GM21619 (cell line): ENCODE measurements around the gene ASB1.
A peak's percentile ranks its signal among the peaks of the same experiment; 100 is the strongest.
"Not testable (repeated sequence)": the region's sequence is repeated elsewhere in the genome, so short reads cannot be mapped to it uniquely, and the experiment has no call there.

Experiments
- ATAC-seq: cut with Tn5 transposase; IDR thresholded peaks from one replicate; pipeline ENCODE4 v1.9.1; 2021; ENCODE audit not compliant: unreplicated experiment

The ASB1 gene

GRCh38 chr2:238441262-238442114 is 14.8 kb downstream of the ASB1 start:
- ATAC-seq = no peak

- not testable (repeated sequence) for ATAC-seq
These were observed 15.5 kb downstream of the ASB1 start for GRCh38 chr2:238442257-238442656.

DNA sequence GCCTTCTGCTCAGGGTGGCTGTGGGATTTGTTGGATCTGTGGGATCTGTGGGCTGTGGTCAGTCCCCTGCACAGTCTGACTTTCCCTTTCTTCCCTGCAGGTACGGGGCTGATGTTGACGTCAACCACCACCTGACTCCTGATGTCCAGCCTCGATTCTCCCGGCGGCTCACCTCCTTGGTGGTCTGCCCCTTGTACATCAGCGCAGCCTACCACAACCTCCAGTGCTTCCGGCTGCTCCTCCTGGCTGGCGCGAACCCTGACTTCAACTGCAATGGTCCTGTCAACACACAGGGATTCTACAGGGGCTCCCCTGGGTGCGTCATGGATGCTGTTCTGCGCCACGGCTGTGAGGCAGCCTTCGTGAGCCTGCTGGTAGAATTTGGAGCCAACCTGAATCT is 17.5 kb downstream of the ASB1 start:
- ATAC-seq = no peak

GRCh38 chr2:238445409-238446190 is 18.9 kb downstream of the ASB1 start:
- no peak for ATAC-seq

- ATAC-seq = no peak
These were observed 19.6 kb downstream of the ASB1 start for GRCh38 chr2:238446371-238446770.

DNA sequence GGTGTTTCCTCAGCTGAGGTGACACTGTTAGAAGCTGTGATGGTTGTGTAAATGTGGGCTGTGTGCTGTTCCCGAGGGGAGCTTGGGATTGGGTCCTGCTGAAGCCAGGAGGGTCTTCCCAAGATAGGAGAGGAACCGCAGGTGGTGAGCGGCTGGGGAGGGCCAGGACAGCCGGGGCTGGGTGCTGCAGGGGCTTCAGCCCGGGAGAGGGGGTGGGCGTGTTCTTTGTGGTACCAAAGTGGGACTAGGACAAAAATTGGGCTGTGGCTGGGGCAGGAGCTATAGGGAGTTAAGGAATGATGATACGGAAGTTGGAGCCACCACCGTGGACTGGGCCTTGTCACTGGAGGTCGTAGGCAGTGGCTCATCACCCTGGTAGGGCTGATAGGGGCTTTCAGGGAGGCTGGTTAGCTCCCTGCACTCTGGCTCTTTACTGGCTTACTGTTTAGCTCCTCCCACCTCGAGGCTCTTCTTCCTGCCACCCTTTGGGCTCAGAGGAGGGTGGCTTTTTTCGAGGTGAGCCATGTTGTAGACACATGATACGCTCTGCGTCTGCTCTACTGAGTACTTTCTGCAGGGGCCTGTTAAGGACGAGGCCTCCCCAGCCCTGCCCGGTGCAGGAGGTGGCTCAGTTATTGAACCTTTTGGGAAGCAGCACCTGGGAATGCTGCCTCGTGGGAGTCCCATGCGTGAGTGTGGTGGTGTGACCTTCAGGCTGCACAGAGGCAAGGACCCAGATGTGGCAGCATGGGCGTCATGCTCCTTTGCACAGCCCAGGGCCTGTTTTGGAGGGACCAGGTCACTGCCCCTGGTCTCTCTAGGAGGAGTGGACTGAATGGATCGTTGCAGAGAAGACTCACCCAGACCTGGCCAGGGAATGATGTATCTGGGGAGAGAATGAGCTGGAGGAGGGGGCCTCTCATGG is 21.6 kb downstream of the ASB1 start:
- no peak for ATAC-seq

DNA sequence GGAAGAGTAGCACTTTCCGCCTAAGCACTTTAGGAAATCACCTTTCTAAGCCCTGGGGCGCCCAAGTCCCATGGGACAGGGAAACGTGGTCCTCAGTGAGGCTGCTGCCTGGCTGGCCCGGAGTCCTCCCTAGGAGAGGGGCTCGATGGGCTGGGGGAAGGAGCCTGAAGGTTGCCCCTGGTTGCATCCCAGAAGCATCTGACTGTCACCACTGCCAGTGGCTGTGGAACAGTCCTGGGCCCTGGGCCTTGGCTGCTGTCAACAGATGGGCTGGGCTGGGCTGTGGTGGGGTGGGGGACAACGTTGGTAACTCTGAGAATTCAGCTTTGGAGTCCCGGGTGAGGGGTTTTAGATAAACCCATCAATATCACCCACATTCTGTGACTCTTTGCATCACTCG is 22.5 kb downstream of the ASB1 start:
- ATAC-seq = no peak

DNA sequence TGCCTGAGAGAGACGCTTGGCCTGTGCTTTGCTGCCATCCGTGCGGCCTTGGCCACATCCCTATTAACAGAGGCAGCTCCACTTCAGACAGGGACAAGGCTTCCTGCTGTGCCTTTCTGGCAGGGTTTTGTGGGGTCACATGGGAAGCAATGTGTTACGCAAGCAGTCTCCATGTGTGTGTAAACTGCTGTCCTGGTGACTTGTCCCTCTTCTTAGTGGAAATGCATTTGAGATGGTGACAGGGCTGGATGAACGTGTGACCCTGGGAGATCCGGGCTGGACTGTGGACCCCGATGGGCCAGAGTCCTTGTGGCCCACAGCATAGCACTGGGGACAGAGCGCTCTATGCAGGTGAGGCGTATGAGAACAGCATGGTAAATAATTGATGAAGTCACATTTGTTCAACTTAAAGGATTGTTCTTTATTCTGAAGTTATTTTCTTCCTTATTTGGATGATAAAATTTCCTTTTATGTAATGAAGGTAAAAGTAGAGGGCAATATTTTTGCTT is 23.2 kb downstream of the ASB1 start:
- ATAC-seq = no peak

DNA sequence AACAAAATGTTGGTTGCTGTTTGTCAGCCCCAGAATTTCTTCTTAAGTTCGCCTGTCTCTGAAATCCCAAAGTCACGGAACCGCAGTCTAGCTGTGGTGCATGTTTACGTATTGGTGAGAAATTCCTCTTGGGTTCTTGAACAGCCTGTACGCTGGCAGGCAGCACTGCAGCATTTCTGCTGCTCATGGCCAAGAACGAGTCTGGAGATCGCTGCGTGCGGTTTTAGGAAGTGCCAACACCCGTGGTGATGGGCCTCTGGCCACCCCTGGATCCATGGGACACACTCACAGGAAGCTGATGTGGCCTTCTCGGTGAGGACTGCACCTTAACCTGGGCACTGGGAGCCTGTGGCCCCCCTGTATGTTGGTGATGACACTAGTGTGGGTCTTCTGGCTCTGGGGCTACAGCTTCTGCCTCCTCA is 23.7 kb downstream of the ASB1 start:
- no peak for ATAC-seq

DNA sequence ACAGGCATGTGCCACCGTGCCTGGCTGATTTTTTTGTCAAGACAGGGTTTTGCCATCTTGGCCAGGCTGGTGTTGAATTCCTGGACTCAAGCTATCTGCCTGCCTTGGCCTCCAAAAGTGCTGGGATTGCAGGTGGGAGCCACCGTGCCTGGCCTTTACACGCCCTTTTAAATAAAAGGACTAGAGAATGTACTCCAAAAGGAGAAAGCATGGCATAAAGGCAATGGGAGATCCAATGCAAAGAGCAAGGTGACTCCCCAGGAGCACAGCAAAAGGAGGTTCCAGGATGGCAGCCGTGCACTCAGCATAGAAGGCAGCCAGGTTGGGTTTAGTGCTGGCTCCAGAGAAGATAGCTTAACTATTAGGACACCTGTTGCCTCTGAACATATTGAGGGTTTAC is 27.1 kb downstream of the ASB1 start:
- no peak for ATAC-seq

- ATAC-seq = no peak
These were observed 29.7 kb downstream of the ASB1 start for GRCh38 chr2:238456449-238456848.

- ATAC-seq = no peak
These were observed 30.5 kb downstream of the ASB1 start for GRCh38 chr2:238456970-238457926.

- ATAC-seq = no peak
These were observed 31.2 kb downstream of the ASB1 start for GRCh38 chr2:238457927-238458324.

DNA sequence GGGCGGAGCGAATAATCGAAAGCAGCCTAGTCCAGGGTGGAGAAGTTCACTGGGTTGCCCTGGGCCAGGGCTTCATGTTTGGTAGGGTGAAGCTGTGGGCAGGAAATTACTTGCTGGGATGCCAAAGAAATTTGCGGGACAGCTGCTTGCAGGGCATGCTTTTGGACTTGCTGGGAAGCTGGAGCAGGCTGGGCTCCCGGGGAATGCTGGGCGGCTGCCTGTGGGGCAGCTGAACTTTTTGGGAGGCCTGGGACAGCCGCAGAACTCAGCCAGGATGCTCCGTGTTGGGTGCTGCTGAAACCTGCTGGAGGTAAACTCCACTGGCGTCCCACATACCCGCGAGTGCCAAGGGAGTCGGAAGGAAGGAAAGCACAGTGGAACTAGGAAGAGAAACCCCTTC is 31.9 kb downstream of the ASB1 start:
- ATAC-seq = no peak

DNA sequence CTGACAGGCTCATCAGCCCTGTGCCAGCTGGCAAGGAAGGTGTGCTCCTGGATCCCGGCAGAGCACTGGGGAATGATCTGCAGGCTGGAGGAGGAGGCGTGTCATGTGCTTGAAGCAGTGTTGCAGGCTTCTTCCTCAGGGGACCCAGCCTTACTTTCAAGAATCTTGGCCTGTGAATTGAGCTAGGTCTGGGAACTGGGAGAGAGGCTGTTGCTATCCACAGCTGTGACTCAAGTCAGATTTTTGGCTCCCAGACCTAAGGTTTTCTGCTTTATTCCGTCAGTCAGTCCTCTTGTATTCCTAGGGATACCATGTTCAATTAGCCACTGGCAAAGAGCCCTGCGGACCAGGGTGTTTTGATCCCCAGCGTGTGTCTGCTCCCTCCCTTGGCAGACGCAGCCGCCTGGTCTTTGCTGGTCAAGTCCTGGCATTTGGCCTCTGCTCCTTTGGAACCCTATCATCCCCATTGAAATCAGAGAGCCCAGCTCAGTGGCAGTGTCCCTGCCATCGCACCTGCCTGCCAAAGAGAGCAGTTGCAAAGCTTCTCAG is 32.4 kb downstream of the ASB1 start:
- no peak for ATAC-seq

- no peak for ATAC-seq
These were observed 34.3 kb downstream of the ASB1 start for GRCh38 chr2:238461051-238461450.

- ATAC-seq = no peak
These were observed 34.8 kb downstream of the ASB1 start for GRCh38 chr2:238461491-238461890.

- ATAC-seq = no peak
These were observed 35.2 kb downstream of the ASB1 start for GRCh38 chr2:238461916-238462315.

DNA sequence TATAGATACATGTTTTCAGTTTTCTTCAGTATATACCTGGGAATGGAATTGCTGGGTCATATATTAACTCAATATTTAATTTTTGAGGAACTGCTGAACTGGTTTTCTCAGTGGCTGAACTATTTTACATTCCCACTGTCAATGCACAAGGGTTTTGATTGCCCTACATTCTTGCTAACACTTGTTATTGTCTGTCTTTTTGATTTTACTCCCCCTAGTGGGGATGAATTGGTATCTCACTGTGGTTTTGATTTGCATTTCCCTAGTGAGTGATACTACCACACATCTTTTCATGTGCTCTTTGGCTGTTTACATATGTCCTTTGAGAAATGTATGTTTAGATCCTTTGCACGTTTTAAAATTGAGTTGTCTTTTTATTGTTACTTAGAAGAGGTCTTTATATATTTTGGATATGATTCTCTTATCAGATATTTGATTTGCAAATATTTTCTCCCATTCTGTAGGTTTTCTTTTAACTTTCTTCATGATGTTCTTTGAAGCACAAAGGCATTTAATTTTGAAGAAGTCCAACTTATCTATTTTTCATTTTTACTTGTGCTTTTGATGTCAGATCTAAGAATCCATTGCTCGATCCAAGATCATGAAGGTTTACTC is 36.2 kb downstream of the ASB1 start:
- peak; percentile 73 for ATAC-seq
